Glutamatergic neuron (in vitro differentiated cells): ENCODE results near the gene CDC27. TPM values are rescaled to one million over a fixed set of nuclear protein-coding genes. Genes with fewer than 3 reads are reported as not detected.

Source experiments
- DNase-seq: peaks from one replicate; pipeline ENCODE4 v3.0.0; 2022
- H3K27ac Mint-ChIP-seq: one replicate; pipeline ENCODE4 v1.8.0; 2020; ENCODE audit warnings: mild to moderate bottlenecking, mixed read lengths, inconsistent platforms; ENCODE audit not compliant: unreplicated experiment
- H3K27me3 Mint-ChIP-seq: one replicate; pipeline ENCODE4 v1.8.0; 2020; ENCODE audit warnings: mild to moderate bottlenecking, moderate library complexity, mixed read lengths, inconsistent platforms; ENCODE audit not compliant: unreplicated experiment
- H3K36me3 Mint-ChIP-seq: one replicate; pipeline ENCODE4 v1.8.0; 2020; ENCODE audit warnings: mild to moderate bottlenecking, mixed read lengths, inconsistent platforms; ENCODE audit not compliant: unreplicated experiment
- H3K4me1 Mint-ChIP-seq: one replicate; pipeline ENCODE4 v1.8.0; 2020; ENCODE audit warnings: mild to moderate bottlenecking, low read depth, mixed read lengths, inconsistent platforms; ENCODE audit not compliant: unreplicated experiment
- H3K4me3 Mint-ChIP-seq: one replicate; pipeline ENCODE4 v1.8.0; 2020; ENCODE audit warnings: mild to moderate bottlenecking, mixed read lengths, inconsistent platforms; ENCODE audit not compliant: unreplicated experiment
- H3K9me3 Mint-ChIP-seq: one replicate; pipeline ENCODE4 v1.8.0; 2020; ENCODE audit warnings: mild to moderate bottlenecking, moderate library complexity, mixed read lengths, inconsistent platforms; ENCODE audit not compliant: unreplicated experiment
- total RNA-seq: library from RNA; stranded (reverse); fragmentation: NEBNext Ultra II Directional; extraction: Animal tissue kit (Norgen Biotek cat#: 25700); gene quantifications from one replicate; pipeline ENCODE4 v1.2.1, GENCODE V29; 2021; ENCODE audit not compliant: unreplicated experiment
- TF ChIP-seq, protein P1 (sequence below): fragments of 200-600 bp; sonication (generic); IDR thresholded peaks from one replicate; pipeline ENCODE4 v1.5.0; 2021; ENCODE audit not compliant: partially characterized antibody, unreplicated experiment

The CDC27 gene
- total RNA-seq, 1 donor from 2014 or later: 94.6 TPM

DNA sequence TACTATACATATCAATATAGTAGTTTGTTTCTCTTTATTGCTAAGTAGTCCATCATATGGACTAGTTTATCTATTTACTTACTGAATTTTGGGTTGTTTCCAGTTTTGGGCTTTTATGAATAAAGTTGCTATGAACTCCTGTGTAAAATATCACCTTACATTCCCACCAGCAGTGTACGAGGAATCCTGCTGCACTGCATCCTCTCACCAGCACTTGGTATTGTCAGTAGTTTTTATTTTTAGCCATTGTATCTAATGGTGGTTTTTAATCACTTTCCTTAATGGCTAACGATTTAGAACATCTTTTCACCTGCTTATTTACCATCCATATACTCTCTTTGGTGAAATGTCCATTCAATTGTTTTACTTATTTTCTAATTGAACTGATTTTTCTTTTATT is 24.0 kb downstream of the CDC27 start:
- H3K9me3 Mint-ChIP-seq: no peaks in the 10 kb centered on the region
- TF ChIP-seq, protein P1, sequence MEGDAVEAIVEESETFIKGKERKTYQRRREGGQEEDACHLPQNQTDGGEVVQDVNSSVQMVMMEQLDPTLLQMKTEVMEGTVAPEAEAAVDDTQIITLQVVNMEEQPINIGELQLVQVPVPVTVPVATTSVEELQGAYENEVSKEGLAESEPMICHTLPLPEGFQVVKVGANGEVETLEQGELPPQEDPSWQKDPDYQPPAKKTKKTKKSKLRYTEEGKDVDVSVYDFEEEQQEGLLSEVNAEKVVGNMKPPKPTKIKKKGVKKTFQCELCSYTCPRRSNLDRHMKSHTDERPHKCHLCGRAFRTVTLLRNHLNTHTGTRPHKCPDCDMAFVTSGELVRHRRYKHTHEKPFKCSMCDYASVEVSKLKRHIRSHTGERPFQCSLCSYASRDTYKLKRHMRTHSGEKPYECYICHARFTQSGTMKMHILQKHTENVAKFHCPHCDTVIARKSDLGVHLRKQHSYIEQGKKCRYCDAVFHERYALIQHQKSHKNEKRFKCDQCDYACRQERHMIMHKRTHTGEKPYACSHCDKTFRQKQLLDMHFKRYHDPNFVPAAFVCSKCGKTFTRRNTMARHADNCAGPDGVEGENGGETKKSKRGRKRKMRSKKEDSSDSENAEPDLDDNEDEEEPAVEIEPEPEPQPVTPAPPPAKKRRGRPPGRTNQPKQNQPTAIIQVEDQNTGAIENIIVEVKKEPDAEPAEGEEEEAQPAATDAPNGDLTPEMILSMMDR: no peak
- no peak overlapping the region for H3K27ac Mint-ChIP-seq
- H3K36me3 Mint-ChIP-seq: no peaks in the 10 kb centered on the region
- H3K4me3 Mint-ChIP-seq: no peak overlapping the region
- DNase-seq: no peak
- H3K4me1 Mint-ChIP-seq: peaks cover 3% of the 10 kb centered on the region
- no peaks in the 10 kb centered on the region for H3K27me3 Mint-ChIP-seq

DNA sequence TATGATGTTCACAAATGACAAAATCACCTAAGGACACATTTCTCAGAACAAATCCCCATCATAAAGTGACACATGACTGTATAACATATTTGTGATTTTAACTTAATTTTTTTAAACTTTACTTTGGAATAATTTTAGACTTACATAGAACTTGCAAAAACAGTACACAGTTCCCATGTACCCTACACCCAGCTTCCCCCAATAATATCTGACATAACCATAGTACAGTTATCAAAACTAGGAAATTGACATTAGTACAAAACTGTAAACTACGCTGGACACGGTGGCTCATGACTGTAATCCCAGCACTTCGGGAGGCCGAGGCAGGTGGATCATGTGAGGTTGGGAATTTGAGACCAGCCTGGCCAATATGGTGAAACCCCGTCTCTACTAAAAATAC is 24.8 kb downstream of the CDC27 start:
- Mint-ChIP-seq H3K4me3 (no peak overlapping the region), H3K27me3 (no peaks in the 10 kb centered on the region), H3K4me1 (peaks cover 3% of the 10 kb centered on the region), H3K9me3 (no peaks in the 10 kb centered on the region), H3K27ac (no peak overlapping the region), H3K36me3 (no peaks in the 10 kb centered on the region)
- TF ChIP-seq, protein P1: no peak
- DNase-seq: no peak

DNA sequence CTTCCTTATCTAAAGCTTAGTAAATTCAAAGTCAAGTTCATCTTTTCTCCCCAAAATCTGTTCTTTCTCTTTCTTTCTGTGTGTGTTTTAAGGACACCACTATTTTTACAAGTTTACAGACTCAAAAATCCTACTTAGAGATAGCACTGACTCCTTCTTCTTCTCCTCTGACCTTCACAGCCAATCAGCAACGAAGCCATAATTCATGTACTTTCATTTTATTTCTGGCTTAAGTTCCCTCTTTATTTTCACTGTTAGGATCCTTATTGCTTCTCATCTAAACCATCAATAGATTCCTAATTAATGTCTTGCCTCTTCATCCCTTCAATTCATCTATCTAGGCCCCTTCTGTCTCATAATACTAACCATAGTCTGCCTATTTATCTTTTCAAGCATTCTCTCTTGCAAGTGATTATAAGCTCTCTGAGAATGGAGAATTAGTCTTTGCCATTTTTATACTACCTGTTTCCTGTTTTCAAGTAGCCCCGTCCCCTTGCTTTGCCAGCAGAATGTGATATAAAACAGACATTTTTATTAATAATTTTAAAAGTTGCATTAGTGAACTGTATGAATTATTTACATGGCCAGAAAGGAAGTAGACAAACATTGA is 27.0 kb downstream of the CDC27 start:
- Mint-ChIP-seq H3K9me3 (no peaks in the 10 kb centered on the region), H3K36me3 (no peaks in the 10 kb centered on the region), H3K27me3 (no peaks in the 10 kb centered on the region), H3K4me1 (no peaks in the 10 kb centered on the region), H3K27ac (no peak overlapping the region), H3K4me3 (no peak overlapping the region)
- TF ChIP-seq, protein P1: no peak
- DNase-seq: no peak

DNA sequence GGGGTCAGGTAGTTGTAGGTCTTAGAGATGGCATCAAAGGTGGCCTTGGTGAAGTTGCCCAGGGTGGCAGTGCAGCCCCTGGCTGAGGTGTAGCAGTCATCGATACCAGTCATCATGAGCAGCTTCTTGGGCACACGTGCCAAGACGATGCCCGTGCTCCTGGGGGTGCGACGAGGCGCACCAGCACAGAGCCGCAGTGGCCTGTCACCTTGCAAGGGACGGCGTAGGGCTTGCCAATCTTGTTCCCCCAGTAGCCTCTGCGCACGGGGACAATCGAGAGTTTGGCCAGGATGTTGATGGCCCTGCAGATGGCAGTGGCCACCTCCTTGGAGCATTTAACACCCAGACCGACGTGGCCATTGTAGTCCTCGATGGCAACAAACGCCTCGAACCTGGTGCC is 29.8 kb downstream of the CDC27 start:
- H3K27me3 Mint-ChIP-seq: no peaks in the 10 kb centered on the region
- no peaks in the 10 kb centered on the region for H3K36me3 Mint-ChIP-seq

DNA sequence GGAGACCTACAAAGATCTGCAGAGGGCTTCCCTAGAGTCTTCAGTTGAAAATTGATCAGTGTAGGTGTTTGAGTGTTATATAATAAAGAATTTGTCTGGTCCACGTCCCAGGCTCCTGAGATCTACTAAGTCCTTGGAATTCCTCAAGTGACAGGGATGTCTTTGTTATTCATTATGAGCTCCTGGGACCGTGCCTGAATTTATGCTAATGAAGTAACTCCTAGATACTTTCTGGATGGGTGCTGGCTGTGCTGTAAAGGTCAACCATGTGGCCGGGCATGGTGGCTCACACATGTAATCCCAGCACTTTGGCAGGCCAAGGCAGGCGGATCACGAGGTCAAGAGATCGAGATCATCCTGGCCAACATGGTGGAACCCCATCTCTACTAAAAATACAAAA is 43.7 kb downstream of the CDC27 start:
- TF ChIP-seq, protein P1: no peak
- no peak overlapping the region for H3K4me3 Mint-ChIP-seq
- no peaks in the 10 kb centered on the region for H3K36me3 Mint-ChIP-seq
- no peaks in the 10 kb centered on the region for H3K9me3 Mint-ChIP-seq
- H3K27me3 Mint-ChIP-seq: no peaks in the 10 kb centered on the region
- H3K27ac Mint-ChIP-seq: no peak overlapping the region
- H3K4me1 Mint-ChIP-seq: no peaks in the 10 kb centered on the region
- DNase-seq: no peak

More for the DNA sequence above, 29.8 kb downstream of the CDC27 start:
- Mint-ChIP-seq H3K4me1 (no peaks in the 10 kb centered on the region), H3K9me3 (no peaks in the 10 kb centered on the region), H3K27ac (no peak overlapping the region), H3K4me3 (no peak overlapping the region)
- no peak for DNase-seq
- TF ChIP-seq, protein P1: no peak
